MM.1S (cell line): Measurements from ENCODE around the gene RGMA.

ENCODE experiments used
- DNase-seq: peaks from one replicate; pipeline ENCODE4 v3.0.0-alpha.2; 2015
- H2AFZ ChIP-seq: fragments of 300-600 bp; sonication (generic); 2 replicates; pipeline ENCODE4 v1.6.0; 2016; ENCODE audit warnings: antibody characterized with exemption, low read length
- H3F3A ChIP-seq: fragments of 300-600 bp; sonication (generic); 2 replicates; pipeline ENCODE4 v1.6.1; 2016; ENCODE audit warnings: mild to moderate bottlenecking, antibody characterized with exemption, low read length, moderate library complexity, mixed read lengths; ENCODE audit not compliant: insufficient read depth
- H3K27ac ChIP-seq: fragments of 300-600 bp; sonication (generic); 2 replicates; pipeline ENCODE4 v1.5.1; 2016; ENCODE audit warnings: mild to moderate bottlenecking, low read length
- H3K27me3 ChIP-seq: fragments of 300-600 bp; sonication (generic); replicated peaks from 2 replicates; pipeline ENCODE4 v1.6.0; 2016; ENCODE audit warnings: low read length; ENCODE audit not compliant: insufficient read depth
- H3K36me3 ChIP-seq: fragments of 300-600 bp; sonication (generic); replicated peaks from 2 replicates; pipeline ENCODE4 v1.6.1; 2016; ENCODE audit warnings: mild to moderate bottlenecking, low read length, mixed read lengths; ENCODE audit not compliant: insufficient read depth
- H3K4me1 ChIP-seq: fragments of 300-600 bp; sonication (generic); 2 replicates; pipeline ENCODE4 v1.6.1; 2016; ENCODE audit warnings: low read length, mixed read lengths
- H3K4me2 ChIP-seq: fragments of 300-600 bp; sonication (generic); 2 replicates; pipeline ENCODE4 v1.6.0; 2016; ENCODE audit warnings: low read depth, low read length
- H3K4me3 ChIP-seq: fragments of 300-600 bp; sonication (generic); 2 replicates; pipeline ENCODE4 v1.5.1; 2016; ENCODE audit warnings: low read length, mixed read lengths
- H3K79me2 ChIP-seq: fragments of 300-600 bp; sonication (generic); 2 replicates; pipeline ENCODE4 v1.6.1; 2016; ENCODE audit warnings: mixed run types, low read length, mixed read lengths
- H3K9ac ChIP-seq: fragments of 300-600 bp; sonication (generic); 2 replicates; pipeline ENCODE4 v1.6.1; 2016; ENCODE audit warnings: low read length, mixed read lengths
- H3K9me2 ChIP-seq: fragments of 300-600 bp; sonication (generic); replicated peaks from 2 replicates; pipeline ENCODE4 v1.6.1; 2016; ENCODE audit warnings: mild to moderate bottlenecking, low read length, mixed read lengths; ENCODE audit not compliant: insufficient read depth
- H3K9me3 ChIP-seq: fragments of 300-600 bp; sonication (generic); replicated peaks from 2 replicates; pipeline ENCODE4 v1.6.1; 2016; ENCODE audit warnings: mild to moderate bottlenecking, low read length, mixed read lengths; ENCODE audit not compliant: insufficient read depth
- H4K20me1 ChIP-seq: fragments of 300-600 bp; sonication (generic); 2 replicates; pipeline ENCODE4 v1.6.1; 2016; ENCODE audit warnings: mild to moderate bottlenecking, low read length, moderate library complexity, mixed read lengths; ENCODE audit not compliant: insufficient read depth
- CTCF ChIP-seq: fragments of 300-600 bp; sonication (generic); IDR thresholded peaks from 2 replicates; pipeline ENCODE4 v1.5.1; 2016; ENCODE audit warnings: antibody characterized with exemption, low read length, mixed read lengths
- EZH2 ChIP-seq: fragments of 300-600 bp; sonication (generic); optimal IDR thresholded peaks from 2 replicates; pipeline ENCODE3; 2017; ENCODE audit warnings: low read depth, mild to moderate bottlenecking, antibody characterized with exemption, low read length, mixed read lengths
- EZH2phosphoT487 ChIP-seq: fragments of 300-600 bp; sonication (generic); IDR thresholded peaks from 2 replicates; pipeline ENCODE4 v1.6.1; 2018; ENCODE audit warnings: antibody characterized with exemption, low read length

Gene RGMA

GRCh38 chr15:93049914-93050578 lies 39.0 kb downstream of the RGMA start:
- Histone ChIP-seq H2AFZ (no peak overlapping the region), H4K20me1 (no peaks in the 10 kb centered on the region), H3K27ac (no peak overlapping the region), H3K9me2 (no peaks in the 10 kb centered on the region), H3K9ac (no peak overlapping the region), H3K4me2 (no peak overlapping the region), H3K4me3 (no peak overlapping the region), H3F3A (no peaks in the 10 kb centered on the region), H3K9me3 (no peaks in the 10 kb centered on the region), H3K79me2 (no peaks in the 10 kb centered on the region), H3K36me3 (no peaks in the 10 kb centered on the region), H3K27me3 (peaks cover 13% of the 10 kb centered on the region; the same call in 1 of the 2 replicates), H3K4me1 (no peaks in the 10 kb centered on the region)
- TF ChIP-seq EZH2phosphoT487 = no peak
- no peak for DNase-seq

GRCh38 chr15:93049233-93049632 lies 39.8 kb downstream of the RGMA start:
- H3F3A ChIP-seq = no peaks in the 10 kb centered on the region
- H3K4me1 ChIP-seq = no peaks in the 10 kb centered on the region
- peaks cover 13% of the 10 kb centered on the region; the same call in 1 of the 2 replicates for H3K27me3 ChIP-seq
- H3K27ac ChIP-seq = no peak overlapping the region
- H3K9me3 ChIP-seq = no peaks in the 10 kb centered on the region
- H3K4me3 ChIP-seq = no peak overlapping the region
- no peak for DNase-seq
- no peak overlapping the region for H3K9ac ChIP-seq
- no peak for TF ChIP-seq EZH2phosphoT487
- no peak for TF ChIP-seq EZH2
- TF ChIP-seq CTCF = no peak
- no peak overlapping the region for H3K4me2 ChIP-seq
- no peaks in the 10 kb centered on the region for H3K9me2 ChIP-seq
- no peaks in the 10 kb centered on the region for H3K79me2 ChIP-seq
- no peak overlapping the region for H2AFZ ChIP-seq
- H3K36me3 ChIP-seq = no peaks in the 10 kb centered on the region
- no peaks in the 10 kb centered on the region for H4K20me1 ChIP-seq

GRCh38 chr15:93048759-93049161 lies 40.3 kb downstream of the RGMA start:
- no peak overlapping the region for H3K27ac ChIP-seq
- H3K79me2 ChIP-seq = no peaks in the 10 kb centered on the region
- H3K9me3 ChIP-seq = no peaks in the 10 kb centered on the region
- H3K9me2 ChIP-seq = no peaks in the 10 kb centered on the region
- no peak overlapping the region for H3K4me2 ChIP-seq
- no peak overlapping the region for H3K9ac ChIP-seq
- TF ChIP-seq EZH2phosphoT487 = no peak
- no peak for TF ChIP-seq EZH2
- no peak for TF ChIP-seq CTCF
- no peak overlapping the region for H2AFZ ChIP-seq
- no peaks in the 10 kb centered on the region for H4K20me1 ChIP-seq
- H3K36me3 ChIP-seq = no peaks in the 10 kb centered on the region
- H3K4me3 ChIP-seq = no peak overlapping the region
- no peaks in the 10 kb centered on the region for H3F3A ChIP-seq
- H3K4me1 ChIP-seq = no peaks in the 10 kb centered on the region
- peaks cover 13% of the 10 kb centered on the region; the same call in 1 of the 2 replicates for H3K27me3 ChIP-seq
- no peak for DNase-seq

GRCh38 chr15:93048426-93048721 lies 40.6 kb downstream of the RGMA start:
- no peaks in the 10 kb centered on the region for H3K9me3 ChIP-seq
- H3K4me2 ChIP-seq = no peak overlapping the region
- no peaks in the 10 kb centered on the region for H3K36me3 ChIP-seq
- peaks cover 13% of the 10 kb centered on the region; the same call in 1 of the 2 replicates for H3K27me3 ChIP-seq
- no peak for DNase-seq
- no peaks in the 10 kb centered on the region for H4K20me1 ChIP-seq
- H3K4me1 ChIP-seq = no peaks in the 10 kb centered on the region
- H3K79me2 ChIP-seq = no peaks in the 10 kb centered on the region
- H3K27ac ChIP-seq = no peak overlapping the region
- no peaks in the 10 kb centered on the region for H3K9me2 ChIP-seq
- no peaks in the 10 kb centered on the region for H3F3A ChIP-seq
- no peak overlapping the region for H2AFZ ChIP-seq
- TF ChIP-seq CTCF (no peak), EZH2 (no peak), EZH2phosphoT487 (no peak)
- H3K9ac ChIP-seq = no peak overlapping the region
- no peak overlapping the region for H3K4me3 ChIP-seq
